ENCODE measurements around the gene HNRNPR.
"Not testable (repeated sequence)": the region's sequence is repeated elsewhere in the genome, so short reads cannot be mapped to it uniquely, and the experiment has no call there.

HNRNPR gene

GRCh38 chr1:23322770-23323169 lies 21.3 kb downstream of the HNRNPR start:
- no peak for DNase-seq

GRCh38 chr1:23310280-23310679 lies 33.8 kb downstream of the HNRNPR start:
- not testable (repeated sequence) for DNase-seq

- DNase-seq: no peak
Observed at GRCh38 chr1:23304140-23304620, 39.9 kb downstream of the HNRNPR start.

GRCh38 chr1:23303524-23303923 lies 40.6 kb downstream of the HNRNPR start:
- no peak for DNase-seq

- no peak for DNase-seq
Observed at GRCh38 chr1:23296931-23297330, 47.2 kb downstream of the HNRNPR start.

- no peak for DNase-seq
Observed at GRCh38 chr1:23291706-23292105, 52.4 kb downstream of the HNRNPR start.

- DNase-seq: no peak
Observed at GRCh38 chr1:23290836-23291565, 53.1 kb downstream of the HNRNPR start.

- no peak for DNase-seq
Observed at GRCh38 chr1:23288671-23289070, 55.4 kb downstream of the HNRNPR start.

GRCh38 chr1:23288201-23288600 lies 55.9 kb downstream of the HNRNPR start:
- no peak for DNase-seq

- no peak for DNase-seq
Observed at GRCh38 chr1:23286401-23286800, 57.7 kb downstream of the HNRNPR start.

- DNase-seq: no peak
Observed at GRCh38 chr1:23283667-23284602, 60.1 kb downstream of the HNRNPR start.

- DNase-seq: no peak
Observed at GRCh38 chr1:23282957-23283356, 61.1 kb downstream of the HNRNPR start.

- no peak for DNase-seq
Observed at GRCh38 chr1:23278717-23279116, 65.4 kb downstream of the HNRNPR start.

GRCh38 chr1:23276531-23276930 lies 67.6 kb downstream of the HNRNPR start:
- DNase-seq: no peak

GRCh38 chr1:23274134-23274505 lies 70.0 kb downstream of the HNRNPR start:
- DNase-seq: no peak

GRCh38 chr1:23273450-23274133 lies 70.5 kb downstream of the HNRNPR start:
- no peak for DNase-seq

GRCh38 chr1:23263380-23263887 lies 80.7 kb downstream of the HNRNPR start:
- DNase-seq: no peak

GRCh38 chr1:23258082-23258481 lies 86.0 kb downstream of the HNRNPR start:
- DNase-seq: not testable (repeated sequence)

- DNase-seq: not testable (repeated sequence)
Observed at GRCh38 chr1:23257371-23257770, 86.7 kb downstream of the HNRNPR start.

All from NCI-H2107 (cell line).